ENCODE measurements around the gene TBKBP1.
A peak's percentile ranks its signal among the peaks of the same experiment; 100 is the strongest.

Gene TBKBP1

GRCh38 chr17:47686276-47686635 lies 7.7 kb upstream of the TBKBP1 start:
- Histone ChIP-seq H3K36me3 (ENCODE audit: insufficient read depth) (peaks cover 10% of the 10 kb centered on the region; the same call in 1 of the 2 replicates), H3K27me3 (ENCODE audit: insufficient read depth, low read depth) (no peaks in the 10 kb centered on the region), H3K4me1 (ENCODE audit: low read depth, poor library complexity, severe bottlenecking) (peaks cover 28% of the 10 kb centered on the region), H3K79me2 (ENCODE audit: insufficient read depth, low read depth) (no peaks in the 10 kb centered on the region), H2AFZ (ENCODE audit: low read depth) (no peak overlapping the region), H3K4me3 (IDR thresholded peaks at IDR 0.05; ENCODE audit: insufficient read depth, low read depth, low read length) (no peak overlapping the region), H3K9ac (no peak overlapping the region), H3K4me2 (no peak overlapping the region), H3K27ac (no peak overlapping the region; the same call in 1 of the 2 replicates), H4K20me1 (ENCODE audit: insufficient read depth) (no peaks in the 10 kb centered on the region)
- TF ChIP-seq CTCF (conservative IDR thresholded peaks at IDR 0.05; ENCODE audit: low read depth, low read length): no peak

DNA sequence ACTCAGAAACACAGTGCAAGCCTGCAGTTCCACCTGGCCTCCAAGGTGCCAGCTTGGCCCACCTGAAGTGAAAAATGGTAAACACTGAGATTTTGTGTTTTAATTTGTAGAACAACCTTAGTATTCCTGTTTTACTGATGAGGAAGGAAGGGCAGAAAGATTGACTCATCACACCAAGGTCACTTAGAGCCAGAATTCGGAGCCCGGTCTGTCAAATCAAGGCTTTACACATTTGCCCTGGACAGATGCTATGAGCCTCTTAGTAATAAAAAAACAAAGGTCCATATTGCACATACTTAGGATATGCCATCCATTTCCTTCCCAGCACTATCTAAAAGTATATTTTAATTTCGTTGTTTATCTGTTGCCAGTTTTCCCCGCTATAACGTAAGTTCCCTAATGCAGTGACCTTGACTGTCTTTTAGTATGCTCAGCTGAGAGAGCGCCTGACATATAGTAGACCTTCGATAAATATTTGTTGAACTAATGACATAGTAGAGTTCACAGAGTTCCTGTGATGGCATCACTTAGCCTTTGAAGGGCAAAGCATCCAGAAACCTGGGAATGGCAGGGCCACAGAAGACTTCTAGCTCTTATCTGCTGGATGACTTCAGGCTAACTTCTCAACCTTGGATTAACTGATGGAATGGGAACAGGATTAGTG lies 7.2 kb upstream of the TBKBP1 start:
- no peaks in the 10 kb centered on the region for H4K20me1 ChIP-seq (ENCODE audit: insufficient read depth)
- no peak overlapping the region for H3K9ac ChIP-seq
- H3K79me2 ChIP-seq (ENCODE audit: insufficient read depth, low read depth): no peaks in the 10 kb centered on the region
- H3K4me3 ChIP-seq (IDR thresholded peaks at IDR 0.05; ENCODE audit: insufficient read depth, low read depth, low read length): no peak overlapping the region
- peaks cover 9% of the 10 kb centered on the region; the same call in 1 of the 2 replicates for H3K36me3 ChIP-seq (ENCODE audit: insufficient read depth)
- H2AFZ ChIP-seq (ENCODE audit: low read depth): no peak overlapping the region
- no peak for TF ChIP-seq CTCF (conservative IDR thresholded peaks at IDR 0.05; ENCODE audit: low read depth, low read length)
- H3K27ac ChIP-seq: peak overlapping the region; percentile 10; the same call in 1 of the 2 replicates
- peaks cover 28% of the 10 kb centered on the region for H3K4me1 ChIP-seq (ENCODE audit: low read depth, poor library complexity, severe bottlenecking)
- H3K4me2 ChIP-seq: peak overlapping the region; percentile 2; the same call in 1 of the 2 replicates
- no peaks in the 10 kb centered on the region for H3K27me3 ChIP-seq (ENCODE audit: insufficient read depth, low read depth)

DNA sequence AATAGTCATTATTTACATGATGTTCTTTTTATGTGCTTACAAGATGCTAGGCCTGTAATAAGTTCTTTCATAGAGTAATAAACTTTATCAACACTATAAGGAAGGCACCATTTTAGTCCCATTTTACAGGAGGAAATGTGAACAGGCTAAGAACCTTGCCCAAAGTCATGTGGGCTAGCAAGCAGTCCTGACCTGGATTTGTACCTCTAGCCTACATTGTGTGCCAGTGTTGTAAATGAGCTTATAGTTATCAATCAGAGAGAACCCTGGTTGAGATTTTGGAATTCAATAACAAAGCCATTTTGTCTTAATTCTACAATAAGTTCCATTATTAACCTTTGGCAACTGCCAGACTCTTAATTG lies 6.7 kb upstream of the TBKBP1 start:
- Histone ChIP-seq H4K20me1 (ENCODE audit: insufficient read depth) (no peaks in the 10 kb centered on the region), H3K9ac (no peak overlapping the region), H2AFZ (ENCODE audit: low read depth) (no peak overlapping the region), H3K79me2 (ENCODE audit: insufficient read depth, low read depth) (no peaks in the 10 kb centered on the region), H3K4me3 (IDR thresholded peaks at IDR 0.05; ENCODE audit: insufficient read depth, low read depth, low read length) (no peak overlapping the region), H3K4me1 (ENCODE audit: low read depth, poor library complexity, severe bottlenecking) (peaks cover 31% of the 10 kb centered on the region), H3K36me3 (ENCODE audit: insufficient read depth) (peaks cover 4% of the 10 kb centered on the region; the same call in 1 of the 2 replicates), H3K27ac (peak overlapping the region; percentile 10; the same call in 1 of the 2 replicates), H3K4me2 (peak overlapping the region; percentile 2; the same call in 1 of the 2 replicates), H3K27me3 (ENCODE audit: insufficient read depth, low read depth) (no peaks in the 10 kb centered on the region)
- no peak for TF ChIP-seq CTCF (conservative IDR thresholded peaks at IDR 0.05; ENCODE audit: low read depth, low read length)

DNA sequence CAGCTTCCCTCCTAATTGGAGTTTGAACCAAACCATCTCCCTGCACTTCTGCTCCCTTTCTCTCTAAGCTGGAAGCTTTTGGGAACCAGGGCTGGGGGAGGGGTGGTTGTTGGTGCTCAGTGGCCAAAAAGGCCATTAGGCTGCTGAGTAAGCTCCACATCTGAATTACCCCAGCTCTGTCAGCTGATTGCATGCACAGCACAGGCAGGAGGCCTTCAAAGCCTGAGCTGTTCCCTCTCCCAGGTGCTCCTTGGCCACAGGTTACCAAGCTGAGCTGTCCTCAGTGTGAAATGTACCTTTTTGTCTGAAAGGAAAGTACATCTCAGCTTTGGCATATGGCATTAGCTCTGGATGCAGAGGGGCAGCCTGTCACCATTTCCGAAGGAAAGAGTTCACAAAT lies 6.2 kb upstream of the TBKBP1 start:
- Histone ChIP-seq H4K20me1 (ENCODE audit: insufficient read depth) (no peaks in the 10 kb centered on the region), H3K4me3 (IDR thresholded peaks at IDR 0.05; ENCODE audit: insufficient read depth, low read depth, low read length) (no peak overlapping the region), H3K79me2 (ENCODE audit: insufficient read depth, low read depth) (no peaks in the 10 kb centered on the region), H3K9ac (no peak overlapping the region), H2AFZ (ENCODE audit: low read depth) (no peak overlapping the region), H3K4me1 (ENCODE audit: low read depth, poor library complexity, severe bottlenecking) (peaks cover 35% of the 10 kb centered on the region), H3K36me3 (ENCODE audit: insufficient read depth) (no peaks in the 10 kb centered on the region), H3K4me2 (peak overlapping the region; percentile 2; the same call in 1 of the 2 replicates), H3K27me3 (ENCODE audit: insufficient read depth, low read depth) (no peaks in the 10 kb centered on the region), H3K27ac (peak overlapping the region; percentile 10; the same call in 1 of the 2 replicates)
- TF ChIP-seq CTCF (conservative IDR thresholded peaks at IDR 0.05; ENCODE audit: low read depth, low read length): no peak
